SK-N-SH treated with all-trans-retinoic acid at 6 μM for 48 hours (cell line): ENCODE measurements around the gene EN2.

ENCODE experiments used
- ATAC-seq: fragments of 200-7000 bp; cut with Tn5 transposase; 3 replicates; pipeline ENCODE4 v1.9.1; 2020; ENCODE audit warnings: mild to moderate bottlenecking, moderate library complexity
- BACH2 ChIP-seq: fragments of 250-450 bp; sonication (Bioruptor Pico); IDR thresholded peaks from 2 replicates; pipeline ENCODE4 v1.9.0; 2021; ENCODE audit warnings: mild to moderate bottlenecking, borderline replicate concordance
- ESRRG ChIP-seq: fragments of 250-450 bp; sonication (Bioruptor Pico); IDR thresholded peaks from 2 replicates; pipeline ENCODE4 v1.6.1; 2021; ENCODE audit warnings: mild to moderate bottlenecking
- GLIS3 ChIP-seq: fragments of 250-450 bp; sonication (Bioruptor Pico); IDR thresholded peaks from 2 replicates; pipeline ENCODE4 v1.5.0; 2020; ENCODE audit warnings: mild to moderate bottlenecking, moderate library complexity
- ISL1 ChIP-seq: fragments of 250-450 bp; sonication (Bioruptor Pico); IDR thresholded peaks from 2 replicates; pipeline ENCODE4 v2.1.2; 2022; ENCODE audit warnings: mild to moderate bottlenecking, moderate library complexity
- OSR1 ChIP-seq: fragments of 250-450 bp; sonication (Bioruptor Pico); IDR thresholded peaks from 2 replicates; pipeline ENCODE4 v1.8.0; 2022; ENCODE audit warnings: moderate library complexity, mild to moderate bottlenecking, inconsistent platforms
- POU6F1 ChIP-seq: fragments of 250-450 bp; sonication (Bioruptor Pico); IDR thresholded peaks from 2 replicates; pipeline ENCODE4 v1.8.0; 2021; ENCODE audit warnings: low read depth, mild to moderate bottlenecking, moderate library complexity, borderline replicate concordance
- PPARA ChIP-seq: fragments of 250-450 bp; sonication (Bioruptor Pico); IDR thresholded peaks from 2 replicates; pipeline ENCODE4 v1.5.0; 2020; ENCODE audit warnings: mild to moderate bottlenecking, borderline replicate concordance
- RARB ChIP-seq: fragments of 250-450 bp; sonication (Bioruptor Pico); IDR thresholded peaks from 2 replicates; pipeline ENCODE4 v1.8.0; 2021; ENCODE audit warnings: mild to moderate bottlenecking, moderate library complexity
- SNAI2 ChIP-seq: fragments of 250-450 bp; sonication (Bioruptor Pico); IDR thresholded peaks from 2 replicates; pipeline ENCODE4 v1.5.0; 2020; ENCODE audit warnings: mild to moderate bottlenecking, moderate library complexity
- TOX ChIP-seq: fragments of 250-450 bp; sonication (Bioruptor Pico); IDR thresholded peaks from 2 replicates; pipeline ENCODE4 v1.8.0; 2021; ENCODE audit warnings: mild to moderate bottlenecking, moderate library complexity, borderline replicate concordance
- TSHZ2 ChIP-seq: fragments of 250-450 bp; sonication (Bioruptor Pico); IDR thresholded peaks from 2 replicates; pipeline ENCODE4 v1.5.0; 2020; ENCODE audit warnings: mild to moderate bottlenecking, moderate library complexity
- ZC3H10 ChIP-seq: fragments of 250-450 bp; sonication (Bioruptor Pico); IDR thresholded peaks from 2 replicates; pipeline ENCODE4 v1.5.1; 2021; ENCODE audit warnings: mild to moderate bottlenecking, moderate library complexity
- ZFP30 ChIP-seq: fragments of 450-650 bp; formaldehyde crosslinking; IDR thresholded peaks from 2 replicates; pipeline ENCODE4 v1.5.0; 2022; ENCODE audit warnings: mild to moderate bottlenecking, moderate library complexity
- TF ChIP-seq, protein P1 (sequence below): fragments of 250-450 bp; sonication (Bioruptor Pico); IDR thresholded peaks from 2 replicates; pipeline ENCODE4 v1.5.1; 2021; ENCODE audit warnings: mild to moderate bottlenecking, moderate library complexity
- TF ChIP-seq, protein P2 (sequence below): fragments of 250-450 bp; sonication (Bioruptor Pico); IDR thresholded peaks from 2 replicates; pipeline ENCODE4 v1.8.0; 2020; ENCODE audit warnings: mild to moderate bottlenecking, moderate library complexity, borderline replicate concordance

EN2 gene

GRCh38 chr7:155486783-155487508 is 29.0 kb downstream of the EN2 start:
- no peak for TF ChIP-seq PPARA
- TF ChIP-seq OSR1 = no peak
- no peak for TF ChIP-seq POU6F1
- no peak for TF ChIP-seq TSHZ2 (CRISPR knock-in tag)
- TF ChIP-seq BACH2 (CRISPR knock-in tag) = no peak
- no peak for TF ChIP-seq RARB (CRISPR knock-in tag)
- TF ChIP-seq SNAI2 = no peak
- no peak for TF ChIP-seq ZC3H10
- TF ChIP-seq ESRRG (CRISPR knock-in tag) = no peak
- TF ChIP-seq, protein P1, sequence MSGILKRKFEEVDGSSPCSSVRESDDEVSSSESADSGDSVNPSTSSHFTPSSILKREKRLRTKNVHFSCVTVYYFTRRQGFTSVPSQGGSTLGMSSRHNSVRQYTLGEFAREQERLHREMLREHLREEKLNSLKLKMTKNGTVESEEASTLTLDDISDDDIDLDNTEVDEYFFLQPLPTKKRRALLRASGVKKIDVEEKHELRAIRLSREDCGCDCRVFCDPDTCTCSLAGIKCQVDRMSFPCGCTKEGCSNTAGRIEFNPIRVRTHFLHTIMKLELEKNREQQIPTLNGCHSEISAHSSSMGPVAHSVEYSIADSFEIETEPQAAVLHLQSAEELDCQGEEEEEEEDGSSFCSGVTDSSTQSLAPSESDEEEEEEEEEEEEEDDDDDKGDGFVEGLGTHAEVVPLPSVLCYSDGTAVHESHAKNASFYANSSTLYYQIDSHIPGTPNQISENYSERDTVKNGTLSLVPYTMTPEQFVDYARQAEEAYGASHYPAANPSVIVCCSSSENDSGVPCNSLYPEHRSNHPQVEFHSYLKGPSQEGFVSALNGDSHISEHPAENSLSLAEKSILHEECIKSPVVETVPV (CRISPR knock-in tag) = no peak
- no peak for TF ChIP-seq ZFP30
- TF ChIP-seq GLIS3 = no peak
- TF ChIP-seq, protein P2, sequence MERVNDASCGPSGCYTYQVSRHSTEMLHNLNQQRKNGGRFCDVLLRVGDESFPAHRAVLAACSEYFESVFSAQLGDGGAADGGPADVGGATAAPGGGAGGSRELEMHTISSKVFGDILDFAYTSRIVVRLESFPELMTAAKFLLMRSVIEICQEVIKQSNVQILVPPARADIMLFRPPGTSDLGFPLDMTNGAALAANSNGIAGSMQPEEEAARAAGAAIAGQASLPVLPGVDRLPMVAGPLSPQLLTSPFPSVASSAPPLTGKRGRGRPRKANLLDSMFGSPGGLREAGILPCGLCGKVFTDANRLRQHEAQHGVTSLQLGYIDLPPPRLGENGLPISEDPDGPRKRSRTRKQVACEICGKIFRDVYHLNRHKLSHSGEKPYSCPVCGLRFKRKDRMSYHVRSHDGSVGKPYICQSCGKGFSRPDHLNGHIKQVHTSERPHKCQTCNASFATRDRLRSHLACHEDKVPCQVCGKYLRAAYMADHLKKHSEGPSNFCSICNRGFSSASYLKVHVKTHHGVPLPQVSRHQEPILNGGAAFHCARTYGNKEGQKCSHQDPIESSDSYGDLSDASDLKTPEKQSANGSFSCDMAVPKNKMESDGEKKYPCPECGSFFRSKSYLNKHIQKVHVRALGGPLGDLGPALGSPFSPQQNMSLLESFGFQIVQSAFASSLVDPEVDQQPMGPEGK (CRISPR knock-in tag) = no peak
- no peak for TF ChIP-seq TOX
- no peak for ATAC-seq

GRCh38 chr7:155487509-155488482 is 29.9 kb downstream of the EN2 start:
- ATAC-seq = no peak
- TF ChIP-seq BACH2 (CRISPR knock-in tag) = no peak

DNA sequence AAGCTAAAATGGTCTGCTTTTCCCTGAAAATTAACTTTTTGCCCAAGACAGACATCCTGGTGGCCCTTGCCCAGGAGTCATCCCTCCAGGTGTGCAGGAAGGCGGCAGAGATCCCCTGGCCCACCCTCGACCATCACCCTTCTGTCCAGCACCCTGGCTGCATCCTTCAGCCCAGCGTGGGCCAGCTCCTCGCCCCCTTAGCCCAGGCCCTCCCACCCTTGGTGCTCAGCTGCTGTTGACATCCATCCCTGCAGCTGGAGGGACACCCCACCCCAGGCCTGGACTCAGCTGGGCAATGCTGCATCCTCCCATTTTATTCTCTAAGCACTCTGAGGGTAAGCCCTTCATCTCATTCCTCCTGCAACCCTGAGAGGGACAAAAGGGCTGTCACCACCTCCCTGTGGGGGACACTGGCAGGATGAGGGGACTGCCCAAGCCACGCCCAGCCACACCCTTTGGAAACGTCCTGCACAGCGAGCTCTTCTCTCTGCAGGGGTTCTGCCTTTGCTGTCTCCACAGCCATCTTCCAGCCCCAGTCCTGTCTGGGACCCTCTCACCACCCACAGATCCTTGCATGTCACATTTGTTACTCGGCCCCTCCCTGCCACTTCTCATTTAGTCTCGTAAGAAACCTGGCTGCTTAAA is 30.7 kb downstream of the EN2 start:
- ATAC-seq = no peak
- TF ChIP-seq GLIS3 = no peak

- TF ChIP-seq ZC3H10 (no peak), ISL1 (no peak)
- ATAC-seq = no peak
Observed at GRCh38 chr7:155489158-155489840, 31.4 kb downstream of the EN2 start.
